SK-N-MC (cell line): ENCODE results near the gene MTERF2.

Source experiments
- EZH2 ChIP-seq: fragments of 200-600 bp; sonication (generic); IDR thresholded peaks from one replicate; pipeline ENCODE4 v1.6.1; 2017; ENCODE audit warnings: antibody characterized with exemption
- FOXP2 ChIP-seq: optimal IDR thresholded peaks from 2 replicates; pipeline ENCODE3; 2011; ENCODE audit warnings: mild to moderate bottlenecking, moderate library complexity; ENCODE audit not compliant: insufficient read depth; ENCODE audit errors: extremely low read length, control extremely low read depth
- POLR2AphosphoS5 ChIP-seq: IDR thresholded peaks from 2 replicates; pipeline ENCODE4 v1.6.1; 2012; ENCODE audit warnings: mild to moderate bottlenecking, low read depth, low read length, borderline replicate concordance

GRCh38 chr12:106987846-106988245, 900 bp upstream of the MTERF2 start:
- TF ChIP-seq EZH2, result no peak
- no peak for TF ChIP-seq POLR2AphosphoS5
- no peak for TF ChIP-seq FOXP2
